ENCODE measurements around the gene RHBDL2. TPM values are rescaled to one million over a fixed set of nuclear protein-coding genes. Genes with fewer than 3 reads are reported as not detected.
A peak's percentile ranks its signal among the peaks of the same experiment; 100 is the strongest.
"Not testable (repeated sequence)": the region's sequence is repeated elsewhere in the genome, so short reads cannot be mapped to it uniquely, and the experiment has no call there.

Gene RHBDL2
- total RNA-seq, 1 experiment from 2014 or later = not detected

GRCh38 chr1:38989979-38990378 lies 48.3 kb upstream of the RHBDL2 start:
- TSS peak; percentile 66 for BruUV-seq (replicated peaks)
- peak overlapping the region; percentile 67 for H3K9ac ChIP-seq (ENCODE audit: low read length)

GRCh38 chr1:38979380-38979779 lies 37.8 kb upstream of the RHBDL2 start:
- POLR2A ChIA-PET; H3K4me2 ChIP-seq (ENCODE audit: low read length); H2AFZ ChIP-seq (ENCODE audit: low read depth, low read length, poor library complexity, severe bottlenecking); H3K9me2 ChIP-seq (ENCODE audit: insufficient read depth); BruUV-seq (replicated peaks); RAD21 ChIA-PET (ENCODE audit: low non-redundant PET in 1 of 2, low total read pairs in 2 of 2, uncharacterized antibody in 2 of 2, unreplicated experiment in 2 of 2); H4K20me1 ChIP-seq (ENCODE audit: insufficient read depth); H3K27me3 ChIP-seq (ENCODE audit: insufficient read depth, low read length); CTCF ChIA-PET; H3K9me3 ChIP-seq (ENCODE audit: control insufficient read depth in 1 of 2, insufficient read depth in 1 of 2, low read depth in 1 of 2, low read length in 2 of 2); DNase-seq (ENCODE audit: low read depth, low spot score); H3K79me2 ChIP-seq (ENCODE audit: insufficient read depth, low read length); H3K4me1 ChIP-seq (ENCODE audit: control insufficient read depth in 1 of 2, insufficient read depth in 2 of 2, low read length in 2 of 2); ATAC-seq; H3K36me3 ChIP-seq (ENCODE audit: control insufficient read depth in 1 of 2, insufficient read depth in 2 of 2, low read length in 2 of 2); H3K27ac ChIP-seq (ENCODE audit: low read depth, low read length); H3K4me3 ChIP-seq (replicated peaks in 1 of 2; ENCODE audit: low read depth in 1 of 2, low read length in 2 of 2); H3K9ac ChIP-seq (ENCODE audit: low read length); intact Hi-C loops (cut with micrococcal nuclease): not testable (repeated sequence)

More at GRCh38 chr1:38989979-38990378, 48.3 kb upstream of the RHBDL2 start:
- Histone ChIP-seq H4K20me1 (ENCODE audit: insufficient read depth) (peaks cover 12% of the 10 kb centered on the region; the same call in 1 of the 2 replicates), H3K27me3 (ENCODE audit: insufficient read depth, low read length) (no peaks in the 10 kb centered on the region), H3K4me2 (ENCODE audit: low read length) (peak overlapping the region; percentile 99), H3K4me3 (replicated peaks in 1 of 2; ENCODE audit: low read depth in 1 of 2, low read length in 2 of 2) (peak overlapping the region in 1 of 2 experiments; percentile 88; a peak in 2 of 4 replicates), H2AFZ (ENCODE audit: low read depth, low read length, poor library complexity, severe bottlenecking) (no peak overlapping the region), H3K4me1 (ENCODE audit: control insufficient read depth in 1 of 2, insufficient read depth in 2 of 2, low read length in 2 of 2) (peaks cover 32 to 47% of the 10 kb centered on the region in 2 experiments), H3K36me3 (ENCODE audit: control insufficient read depth in 1 of 2, insufficient read depth in 2 of 2, low read length in 2 of 2) (0 out of 4 replicates have a peak, but pooled peaks cover 4 to 8% of the 10 kb centered on the region in 2 experiments), H3K9me3 (ENCODE audit: control insufficient read depth in 1 of 2, insufficient read depth in 1 of 2, low read depth in 1 of 2, low read length in 2 of 2) (no peaks in the 10 kb centered on the region), H3K79me2 (ENCODE audit: insufficient read depth, low read length) (peaks cover 39% of the 10 kb centered on the region), H3K27ac (ENCODE audit: low read depth, low read length) (peak overlapping the region; percentile 23; the same call in 1 of the 2 replicates), H3K9me2 (ENCODE audit: insufficient read depth) (no peaks in the 10 kb centered on the region)
- DNase-seq (ENCODE audit: low read depth, low spot score) = no peak
- RAD21 ChIA-PET (ENCODE audit: low non-redundant PET in 1 of 2, low total read pairs in 2 of 2, uncharacterized antibody in 2 of 2, unreplicated experiment in 2 of 2) = no interaction called here
- no peak for TF ChIP-seq EZH2phosphoT487 (IDR thresholded peaks at IDR 0.05; ENCODE audit: borderline replicate concordance)
- no peak for TF ChIP-seq SP1 (IDR thresholded peaks at IDR 0.05; ENCODE audit: low read depth)
- no peak for TF ChIP-seq EZH2 (IDR thresholded peaks at IDR 0.05)
- no peak for TF ChIP-seq YY1 (IDR thresholded peaks at IDR 0.05; ENCODE audit: extremely low read depth, insufficient replicate concordance, low read depth, low read length)
- no peak for TF ChIP-seq CTCF (IDR thresholded peaks at IDR 0.05 in 2 of 3, conservative IDR thresholded peaks at IDR 0.05 in 1 of 3; ENCODE audit: borderline replicate concordance in 1 of 3, insufficient read depth in 1 of 3, low read depth in 2 of 3, low read length in 2 of 3)
- TF ChIP-seq REST (IDR thresholded peaks at IDR 0.05; ENCODE audit: low read depth) = no peak
- CTCF ChIA-PET = no interaction called here
- POLR2A ChIA-PET = interaction anchor here (1.5 to 2.2 kb wide), 2 partner anchors 26 to 30 kb away, joined by 4 to 9 read pairs; no protein-coding TSS in a partner anchor
- intact Hi-C loops (cut with micrococcal nuclease) = loop anchor here (5.0 kb wide), 1 partner anchor 33 kb away; no protein-coding TSS in a partner anchor
- ATAC-seq = no peak

GRCh38 chr1:38978245-38978542 lies 36.6 kb upstream of the RHBDL2 start:
- H3K9me2 ChIP-seq (ENCODE audit: insufficient read depth); POLR2A ChIA-PET; H3K79me2 ChIP-seq (ENCODE audit: insufficient read depth, low read length); intact Hi-C loops (cut with micrococcal nuclease); H3K4me2 ChIP-seq (ENCODE audit: low read length); H3K4me3 ChIP-seq (replicated peaks in 1 of 2; ENCODE audit: low read depth in 1 of 2, low read length in 2 of 2); H3K27ac ChIP-seq (ENCODE audit: low read depth, low read length); RAD21 ChIA-PET (ENCODE audit: low non-redundant PET in 1 of 2, low total read pairs in 2 of 2, uncharacterized antibody in 2 of 2, unreplicated experiment in 2 of 2); BruUV-seq (replicated peaks); CTCF ChIA-PET; H2AFZ ChIP-seq (ENCODE audit: low read depth, low read length, poor library complexity, severe bottlenecking); H3K36me3 ChIP-seq (ENCODE audit: control insufficient read depth in 1 of 2, insufficient read depth in 2 of 2, low read length in 2 of 2); H3K9ac ChIP-seq (ENCODE audit: low read length); DNase-seq (ENCODE audit: low read depth, low spot score); H4K20me1 ChIP-seq (ENCODE audit: insufficient read depth); H3K27me3 ChIP-seq (ENCODE audit: insufficient read depth, low read length); H3K4me1 ChIP-seq (ENCODE audit: control insufficient read depth in 1 of 2, insufficient read depth in 2 of 2, low read length in 2 of 2); ATAC-seq; H3K9me3 ChIP-seq (ENCODE audit: control insufficient read depth in 1 of 2, insufficient read depth in 1 of 2, low read depth in 1 of 2, low read length in 2 of 2): not testable (repeated sequence)
